Stimulated activated naive B cell treated with anti-CD40 and anti-IgM and Interleukin-4, amounts not matched to agents 10 μg/mL and 1 μg/mL and 100 μg/mL, for 72 hours (primary cell): ENCODE data around the gene RUBCN.
"Not testable (repeated sequence)": the region's sequence is repeated elsewhere in the genome, so short reads cannot be mapped to it uniquely, and the experiment has no call there.

Experiments
- ATAC-seq, 2 donors: fragments of 150-1000 bp; cut with Tn5 transposase; replicated peaks; 2 replicates each; pipeline ENCODE4 v1.10.0; 2021; ENCODE audit warnings: moderate library complexity in 1 of 2
- DNase-seq: peaks from one replicate; pipeline ENCODE4 v3.0.0; 2021
- H3K27ac Mint-ChIP-seq: one replicate; pipeline ENCODE4 v1.8.0; 2022; ENCODE audit warnings: mild to moderate bottlenecking, mixed read lengths
- H3K27me3 Mint-ChIP-seq, 2 donors: one replicate each; pipeline ENCODE4 v1.8.0; 2022; ENCODE audit warnings: mixed read lengths in 2 of 2
- H3K36me3 Mint-ChIP-seq, 2 donors: one replicate each; pipeline ENCODE4 v1.8.0; 2022; ENCODE audit warnings: mixed read lengths in 2 of 2, mild to moderate bottlenecking in 1 of 2
- H3K4me1 Mint-ChIP-seq, 2 donors: one replicate each; pipeline ENCODE4 v1.8.0; 2022; ENCODE audit warnings: mixed read lengths in 2 of 2, mild to moderate bottlenecking in 1 of 2
- H3K4me3 Mint-ChIP-seq, 2 donors: one replicate each; pipeline ENCODE4 v1.8.0; 2022; ENCODE audit warnings: mild to moderate bottlenecking in 2 of 2, mixed read lengths in 2 of 2, moderate library complexity in 1 of 2
- H3K9me3 Mint-ChIP-seq, 2 donors: one replicate each; pipeline ENCODE4 v1.8.0; 2022; ENCODE audit warnings: mixed read lengths in 2 of 2, mild to moderate bottlenecking in 1 of 2

RUBCN gene

DNA sequence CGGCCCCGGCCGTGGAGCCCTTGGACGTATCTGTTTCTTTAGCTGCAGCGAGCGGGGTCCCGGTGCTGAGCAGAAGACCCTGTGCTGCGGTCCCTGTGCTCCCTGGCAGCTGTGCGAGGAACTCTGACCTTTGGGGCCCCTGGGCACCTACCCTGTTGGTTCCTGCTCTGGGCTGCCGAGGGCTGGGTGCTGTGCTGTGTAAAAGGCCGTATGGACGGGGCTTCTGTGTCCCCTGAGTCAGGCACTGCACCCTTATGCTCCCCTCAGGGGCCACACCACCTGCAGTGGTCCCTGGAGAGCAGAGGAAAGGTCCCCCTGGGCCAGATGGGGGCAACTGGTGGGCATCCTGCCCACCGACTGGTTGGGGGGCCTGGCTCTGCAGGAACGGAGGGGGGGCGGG is 71.2 kb downstream of the RUBCN start:
- not testable (repeated sequence) for H3K36me3 Mint-ChIP-seq, H3K27ac Mint-ChIP-seq, H3K4me3 Mint-ChIP-seq, H3K27me3 Mint-ChIP-seq, DNase-seq, H3K9me3 Mint-ChIP-seq
- ATAC-seq: peak; percentile 47 to 51
- H3K4me1 Mint-ChIP-seq: peaks cover 7 to 20% of the 10 kb centered on the region in 2 donors

DNA sequence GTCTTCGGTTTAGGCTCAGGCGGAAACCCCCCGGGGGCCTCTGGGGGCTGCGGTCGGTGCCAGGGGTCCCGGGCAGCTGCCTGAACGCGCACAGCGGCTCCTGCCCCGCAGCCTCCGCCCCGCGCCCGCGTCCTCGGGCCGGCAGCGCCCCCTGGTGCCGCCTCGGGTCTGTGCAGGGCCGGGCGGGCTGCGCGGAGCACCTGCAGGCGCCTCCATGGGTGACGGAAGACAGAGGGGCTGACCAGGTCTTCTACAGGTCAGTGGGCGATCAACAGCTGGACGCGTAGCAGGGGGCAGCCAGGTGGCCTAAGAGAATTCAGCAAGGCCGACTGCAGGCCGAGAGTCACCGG is 71.6 kb downstream of the RUBCN start:
- not testable (repeated sequence) for H3K27ac Mint-ChIP-seq, H3K36me3 Mint-ChIP-seq, DNase-seq, H3K27me3 Mint-ChIP-seq, H3K9me3 Mint-ChIP-seq
- peak; percentile 84 for ATAC-seq
- H3K4me1 Mint-ChIP-seq: peaks cover 7 to 20% of the 10 kb centered on the region in 2 donors
- H3K4me3 Mint-ChIP-seq: peak overlapping the region; percentile 66 to 72

DNA sequence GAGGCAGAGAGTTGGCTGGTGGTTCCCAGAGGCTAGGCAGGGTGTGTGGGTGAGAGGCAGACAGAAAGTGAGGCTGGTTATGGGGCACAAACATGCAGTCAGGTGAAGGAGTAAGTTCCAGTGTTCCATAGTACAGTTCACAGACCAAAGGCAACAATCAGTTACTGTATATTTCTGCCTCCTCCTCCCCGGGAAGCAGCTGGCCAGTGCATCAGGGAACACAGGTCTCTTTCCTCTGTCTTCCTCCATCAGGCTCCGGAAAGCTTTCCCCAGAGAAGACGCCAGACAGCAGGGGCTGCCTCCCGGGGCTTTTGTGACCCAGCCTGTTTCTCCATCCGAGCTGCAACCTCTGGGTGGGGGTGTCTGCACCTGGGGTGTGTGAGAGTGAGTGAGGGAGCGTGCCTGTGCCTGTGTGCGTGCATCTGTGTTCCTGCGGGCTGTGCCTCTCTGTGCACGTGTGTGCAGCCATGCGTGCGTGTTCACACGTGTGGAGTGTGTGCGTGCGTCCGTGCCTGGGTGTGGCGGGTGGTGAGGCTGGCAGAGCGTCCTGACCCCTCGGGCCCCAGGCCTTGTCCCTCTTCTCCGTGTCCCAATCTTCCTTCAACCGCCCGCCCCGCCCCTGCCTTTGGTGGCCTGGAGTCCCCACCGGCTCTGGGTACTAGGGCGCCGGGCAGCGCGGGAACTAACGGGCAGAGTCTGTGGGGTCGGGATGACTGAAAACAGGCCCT is 72.1 kb downstream of the RUBCN start:
- peak; percentile 67 to 79 for ATAC-seq
- H3K27me3 Mint-ChIP-seq, H3K36me3 Mint-ChIP-seq, H3K9me3 Mint-ChIP-seq: not testable (repeated sequence)
- H3K4me1 Mint-ChIP-seq: peaks cover 9 to 25% of the 10 kb centered on the region in 2 donors
- DNase-seq: peak; percentile 73
- peak overlapping the region; percentile 66 to 72 for H3K4me3 Mint-ChIP-seq
- H3K27ac Mint-ChIP-seq: peak overlapping the region; percentile 88

DNA sequence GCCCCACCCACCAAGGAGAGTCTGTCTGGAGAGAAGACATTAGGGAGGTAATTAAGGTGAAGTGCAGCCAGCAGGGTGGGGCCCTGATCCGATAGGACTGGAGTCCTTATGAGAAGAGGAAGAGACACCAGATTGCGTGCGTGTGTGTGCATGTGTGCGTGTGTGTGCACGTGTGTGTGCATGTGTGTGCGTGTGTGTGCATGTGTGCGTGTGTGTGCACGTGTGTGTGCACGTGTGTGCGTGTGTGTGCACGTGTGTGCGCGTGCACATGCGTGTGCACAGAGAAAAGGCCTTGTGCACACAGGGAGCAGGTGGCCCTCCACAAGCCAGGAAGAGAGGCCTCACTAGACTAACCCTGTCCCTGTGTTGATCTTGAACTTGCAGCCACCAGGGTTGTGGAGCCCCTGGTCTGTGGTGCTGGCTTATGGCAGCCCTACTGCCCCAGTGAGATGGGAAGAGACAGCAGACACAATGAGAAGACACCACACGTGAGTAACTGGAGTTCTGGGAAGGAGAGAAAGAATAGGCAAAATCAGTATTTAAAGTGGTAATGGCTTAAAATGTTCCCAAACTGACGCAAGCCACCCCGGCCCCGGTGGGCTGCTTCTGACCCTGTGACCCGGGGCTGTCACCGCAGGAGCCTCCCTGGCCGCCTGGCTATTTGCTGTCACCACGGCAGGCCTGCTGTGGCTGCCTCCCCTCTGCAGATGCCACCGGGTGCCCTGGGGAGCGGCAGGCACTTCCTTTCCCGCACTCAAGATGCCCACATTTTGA is 73.2 kb downstream of the RUBCN start:
- H3K36me3 Mint-ChIP-seq, H3K27me3 Mint-ChIP-seq, DNase-seq, ATAC-seq, H3K4me3 Mint-ChIP-seq, H3K27ac Mint-ChIP-seq, H3K9me3 Mint-ChIP-seq: not testable (repeated sequence)
- peaks cover 8 to 25% of the 10 kb centered on the region in 2 donors for H3K4me1 Mint-ChIP-seq

DNA sequence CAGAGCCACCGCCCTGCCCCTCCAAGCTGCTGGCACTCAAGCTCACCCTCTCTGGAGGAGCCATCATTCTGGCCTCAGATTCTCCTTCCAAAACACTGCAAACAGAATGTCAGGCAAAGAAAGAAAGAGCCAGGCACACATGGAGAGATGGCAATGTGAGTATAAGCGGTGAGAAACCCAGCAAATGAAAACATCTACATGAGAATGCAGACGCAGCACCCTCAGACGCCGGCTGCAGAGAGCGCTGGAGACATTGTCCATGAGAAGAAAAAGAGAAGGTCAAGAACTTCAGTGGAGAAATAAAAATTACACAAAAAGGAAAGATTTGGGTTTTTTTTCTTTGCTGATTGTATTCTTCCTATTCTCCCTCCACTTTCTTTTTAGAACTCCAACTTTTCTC is 74.4 kb downstream of the RUBCN start:
- not testable (repeated sequence) for H3K4me3 Mint-ChIP-seq, H3K36me3 Mint-ChIP-seq

DNA sequence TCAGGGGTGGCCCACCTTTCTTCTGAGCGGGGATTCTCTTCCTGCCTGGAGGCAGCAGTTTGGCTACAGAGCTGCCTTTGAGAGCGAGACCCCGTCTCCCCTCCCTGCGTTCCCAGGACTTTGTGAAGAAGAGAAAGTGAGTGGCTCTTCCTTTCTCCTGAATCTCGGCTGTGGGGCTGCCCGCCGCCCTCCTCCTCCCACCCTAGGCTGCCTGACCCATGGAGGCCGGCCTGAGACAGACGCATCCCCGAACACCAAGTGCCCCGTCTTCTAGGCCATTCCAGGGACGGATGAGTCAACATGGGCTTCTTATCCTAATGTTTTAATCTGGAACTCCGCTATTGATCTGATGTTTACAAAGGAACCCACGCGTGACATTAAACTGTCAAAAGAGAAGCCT is 74.8 kb downstream of the RUBCN start:
- not testable (repeated sequence) for H3K4me3 Mint-ChIP-seq, H3K27ac Mint-ChIP-seq, ATAC-seq, DNase-seq, H3K27me3 Mint-ChIP-seq, H3K9me3 Mint-ChIP-seq, H3K36me3 Mint-ChIP-seq
- H3K4me1 Mint-ChIP-seq: peaks cover 10 to 25% of the 10 kb centered on the region in 2 donors

More for the DNA sequence above, 74.4 kb downstream of the RUBCN start:
- not testable (repeated sequence) for H3K27ac Mint-ChIP-seq, H3K27me3 Mint-ChIP-seq, ATAC-seq, DNase-seq, H3K9me3 Mint-ChIP-seq
- H3K4me1 Mint-ChIP-seq: peaks cover 6 to 23% of the 10 kb centered on the region in 2 donors

DNA sequence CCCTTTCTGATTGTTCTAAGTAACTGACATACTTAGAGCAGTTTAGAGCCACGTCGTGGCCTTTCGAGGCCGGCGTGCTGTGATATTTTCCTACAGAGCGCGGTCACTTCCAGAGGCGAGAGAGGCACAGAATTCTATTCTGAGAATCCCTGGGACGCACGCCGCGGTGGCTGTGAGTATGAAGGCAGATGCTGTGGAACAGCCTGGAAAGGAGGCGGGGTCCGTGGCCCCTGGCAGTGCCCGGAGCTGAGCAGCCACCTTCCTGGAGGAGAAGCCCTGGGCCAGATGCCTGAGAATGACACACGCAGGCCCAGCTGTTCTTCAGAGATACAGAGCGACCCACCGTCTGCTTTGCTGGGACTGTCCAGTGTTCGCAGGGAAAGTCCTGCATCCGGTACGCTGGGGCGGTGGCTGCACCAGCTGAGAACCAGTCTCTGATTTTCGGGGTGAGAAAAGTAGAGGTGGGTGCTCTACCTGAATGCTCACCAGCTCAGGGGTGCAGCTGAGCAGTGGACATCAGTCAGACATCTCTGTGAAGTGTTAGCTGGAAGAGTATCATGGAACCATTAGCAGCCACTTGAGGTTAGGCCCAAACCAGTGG is 75.4 kb downstream of the RUBCN start:
- ATAC-seq, H3K27me3 Mint-ChIP-seq, H3K9me3 Mint-ChIP-seq, H3K4me3 Mint-ChIP-seq, DNase-seq, H3K36me3 Mint-ChIP-seq, H3K27ac Mint-ChIP-seq: not testable (repeated sequence)
- H3K4me1 Mint-ChIP-seq: peaks cover 10 to 29% of the 10 kb centered on the region in 2 donors

DNA sequence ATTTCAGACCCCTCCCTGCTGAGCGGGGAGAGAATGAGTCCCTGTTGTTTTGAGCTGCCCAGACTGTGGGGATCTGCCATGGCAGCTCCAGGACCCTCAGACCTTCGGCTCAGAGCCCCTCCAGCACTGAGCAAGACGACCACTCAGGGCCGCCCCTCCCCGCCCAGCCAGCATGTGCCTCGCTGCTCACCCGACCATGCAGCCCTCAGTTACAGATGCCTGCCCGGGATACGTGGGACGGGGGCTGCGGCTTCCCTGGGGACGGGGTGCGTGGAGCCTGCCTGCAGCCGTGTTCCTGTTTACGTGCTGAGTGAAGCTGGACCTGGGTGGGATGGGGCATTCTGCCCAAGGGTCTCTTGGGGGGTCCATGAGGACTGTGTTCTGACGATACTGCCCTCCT is 77.0 kb downstream of the RUBCN start:
- H3K27ac Mint-ChIP-seq, H3K9me3 Mint-ChIP-seq, H3K36me3 Mint-ChIP-seq, H3K27me3 Mint-ChIP-seq: not testable (repeated sequence)
- DNase-seq (peak; percentile 41), ATAC-seq (peak; percentile 10)
- Mint-ChIP-seq H3K4me3 (peak overlapping the region in 1 of 2 donors; percentile 8), H3K4me1 (peaks cover 12 to 34% of the 10 kb centered on the region in 2 donors)

DNA sequence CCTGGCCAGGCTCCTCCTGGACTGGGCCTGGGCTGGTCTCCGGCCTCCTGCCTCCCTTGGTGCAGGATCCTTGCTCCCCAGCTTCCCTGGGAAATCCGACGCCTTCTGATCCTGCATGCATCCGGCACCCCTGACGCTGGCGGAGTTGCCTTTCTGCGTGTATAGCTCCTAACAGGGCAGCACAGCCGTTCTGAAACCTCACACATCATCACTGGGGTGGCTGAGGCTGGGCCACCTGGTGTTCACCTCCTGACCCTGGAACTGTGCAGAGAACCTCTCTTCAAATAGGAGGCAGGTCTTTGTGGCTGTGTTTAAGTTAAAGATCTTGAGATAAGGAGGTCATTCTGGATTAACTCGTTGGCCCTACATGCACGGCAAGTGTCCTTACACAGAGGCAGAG is 77.6 kb downstream of the RUBCN start:
- H3K27ac Mint-ChIP-seq, DNase-seq, H3K27me3 Mint-ChIP-seq, H3K36me3 Mint-ChIP-seq, H3K9me3 Mint-ChIP-seq: not testable (repeated sequence)
- Mint-ChIP-seq H3K4me3 (peak overlapping the region in 1 of 2 donors; percentile 11), H3K4me1 (peaks cover 12 to 34% of the 10 kb centered on the region in 2 donors)
- peak; percentile 33 to 34 for ATAC-seq

DNA sequence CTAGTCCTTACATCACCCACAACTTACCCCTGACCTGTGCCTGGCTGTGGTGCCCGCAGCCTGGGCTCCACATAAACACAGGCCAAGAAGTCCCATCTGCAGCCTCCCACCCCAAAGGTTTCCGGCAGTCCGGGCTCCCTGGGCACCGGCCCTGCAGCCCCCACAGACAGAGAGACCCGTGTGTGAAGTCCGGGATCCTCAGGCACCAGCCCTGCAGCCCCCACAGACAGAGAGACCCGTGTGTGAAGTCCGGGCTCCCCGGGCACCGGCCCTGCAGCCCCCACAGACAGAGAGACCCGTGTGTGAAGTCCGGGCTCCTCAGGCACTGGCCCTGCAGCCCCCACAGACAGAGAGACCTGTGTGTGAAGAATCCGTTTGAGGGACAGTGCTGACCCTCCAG is 78.0 kb downstream of the RUBCN start:
- not testable (repeated sequence) for H3K27me3 Mint-ChIP-seq, ATAC-seq, DNase-seq, H3K9me3 Mint-ChIP-seq, H3K36me3 Mint-ChIP-seq, H3K4me3 Mint-ChIP-seq
- peak overlapping the region; percentile 51 for H3K27ac Mint-ChIP-seq
- H3K4me1 Mint-ChIP-seq: peaks cover 12 to 34% of the 10 kb centered on the region in 2 donors

DNA sequence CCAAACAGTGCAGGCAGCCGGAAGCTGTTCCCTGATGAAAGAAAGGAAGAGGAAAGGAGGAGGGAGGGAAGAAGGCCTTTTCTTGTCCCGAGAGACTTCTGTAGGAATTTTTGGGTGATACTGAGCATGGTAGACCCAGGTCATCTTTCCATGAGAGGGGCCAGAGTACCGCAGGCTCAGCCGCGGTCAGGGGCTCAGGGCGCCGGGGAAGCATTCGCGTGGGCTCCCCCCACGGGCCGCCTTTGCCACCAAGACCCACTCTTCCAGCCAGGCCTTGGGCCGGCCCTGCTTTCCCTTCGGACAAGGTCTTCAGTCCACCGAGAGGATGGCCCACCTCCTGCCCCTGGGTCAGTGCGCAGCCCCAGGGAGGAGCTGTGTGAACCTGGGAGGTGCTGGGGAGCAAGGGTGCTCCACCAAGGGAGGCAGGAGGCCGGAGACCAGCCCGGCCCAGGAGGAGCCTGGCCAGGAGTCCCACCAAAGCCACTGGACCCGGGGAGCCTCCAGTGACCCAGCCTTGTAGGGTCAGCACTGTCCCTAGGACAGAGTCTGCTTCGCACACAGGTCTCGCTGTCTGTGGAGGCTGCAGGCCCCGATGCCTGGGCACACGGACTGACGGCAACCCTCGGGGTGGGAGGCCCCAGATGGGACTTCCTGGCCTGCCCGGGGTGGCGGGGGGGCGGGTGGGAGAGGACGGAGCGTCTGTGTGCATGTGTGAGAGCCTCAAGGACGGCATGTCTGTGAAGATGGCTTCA is 79.0 kb downstream of the RUBCN start:
- ATAC-seq, H3K9me3 Mint-ChIP-seq, DNase-seq, H3K4me3 Mint-ChIP-seq, H3K27me3 Mint-ChIP-seq, H3K36me3 Mint-ChIP-seq: not testable (repeated sequence)
- Mint-ChIP-seq H3K4me1 (peaks cover 12 to 32% of the 10 kb centered on the region in 2 donors), H3K27ac (peak overlapping the region; percentile 97)

DNA sequence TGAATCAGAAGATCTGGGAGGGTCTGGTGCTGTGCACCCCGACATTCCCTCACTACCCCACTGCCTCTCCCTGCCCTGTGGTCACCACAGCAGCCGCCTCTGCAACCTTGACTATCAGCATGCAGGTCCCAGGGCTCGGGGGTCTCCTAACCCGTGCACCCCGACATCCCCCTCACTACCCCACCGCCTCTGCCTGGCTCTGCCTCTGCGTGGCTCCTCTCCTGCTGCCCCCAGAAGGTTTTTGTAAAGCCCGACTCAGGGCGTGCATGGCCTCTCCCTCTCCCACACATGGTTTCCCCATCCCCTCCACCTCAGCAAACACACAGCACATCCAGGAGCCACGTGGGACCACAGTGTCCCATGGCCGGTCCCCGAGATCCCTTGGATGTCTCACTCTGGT is 79.7 kb downstream of the RUBCN start:
- peak overlapping the region; percentile 97 for H3K27ac Mint-ChIP-seq
- H3K4me3 Mint-ChIP-seq: peak overlapping the region; percentile 39 to 41
- not testable (repeated sequence) for H3K9me3 Mint-ChIP-seq, ATAC-seq, H3K36me3 Mint-ChIP-seq, H3K27me3 Mint-ChIP-seq, DNase-seq
- H3K4me1 Mint-ChIP-seq: peaks cover 12 to 29% of the 10 kb centered on the region in 2 donors

DNA sequence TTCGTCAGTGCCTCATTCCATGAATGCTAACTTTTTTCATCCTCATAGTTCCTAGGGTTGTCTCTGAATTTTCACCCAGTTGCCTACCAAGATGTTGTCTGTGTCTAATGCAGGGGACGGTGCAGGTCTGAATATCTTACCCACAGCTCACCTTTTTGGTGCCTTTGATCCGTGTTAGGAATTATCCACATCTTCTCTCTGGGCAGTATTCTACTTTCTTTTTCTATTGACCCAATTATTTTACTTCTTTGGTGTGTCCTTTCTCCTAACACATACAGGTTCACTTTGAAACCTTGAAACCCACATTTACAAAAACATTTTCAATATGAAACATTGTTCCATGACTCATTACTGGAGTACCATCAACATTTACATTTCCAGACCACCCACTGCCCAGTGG is 80.6 kb downstream of the RUBCN start:
- peak in 1 of 2 donors; percentile 0 for ATAC-seq
- Mint-ChIP-seq H3K4me1 (peaks cover 12 to 28% of the 10 kb centered on the region in 2 donors), H3K27ac (peak overlapping the region; percentile 59), H3K4me3 (peak overlapping the region; percentile 65 to 67)
- H3K36me3 Mint-ChIP-seq, H3K9me3 Mint-ChIP-seq, DNase-seq, H3K27me3 Mint-ChIP-seq: not testable (repeated sequence)

DNA sequence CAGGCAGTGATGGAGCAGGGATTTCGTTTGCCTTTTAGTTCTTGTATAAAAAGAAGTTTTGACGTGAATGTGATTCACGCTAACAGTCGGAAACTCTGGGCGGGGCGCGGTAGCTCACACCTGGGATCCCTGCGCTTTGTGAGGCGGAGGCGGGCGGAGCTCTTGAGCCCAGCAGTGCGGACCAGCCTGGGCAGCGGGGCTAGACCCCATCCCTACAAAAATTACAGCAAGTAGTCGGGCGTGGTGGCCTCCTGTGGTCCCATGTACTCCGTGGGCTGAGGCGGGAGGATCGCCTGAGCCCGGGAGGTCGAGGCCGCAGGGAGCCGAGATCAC is 81.7 kb downstream of the RUBCN start:
- not testable (repeated sequence) for H3K36me3 Mint-ChIP-seq, H3K27me3 Mint-ChIP-seq, H3K4me3 Mint-ChIP-seq, DNase-seq, H3K9me3 Mint-ChIP-seq, H3K27ac Mint-ChIP-seq
- peak; percentile 54 to 57 for ATAC-seq
- peaks cover 14 to 28% of the 10 kb centered on the region in 2 donors for H3K4me1 Mint-ChIP-seq
